ENCODE data around the gene NLK. TPM values are rescaled to one million over a fixed set of nuclear protein-coding genes. Genes with fewer than 3 reads are reported as not detected.
"Not testable (repeated sequence)": the region's sequence is repeated elsewhere in the genome, so short reads cannot be mapped to it uniquely, and the experiment has no call there.

NLK gene
- total and polyA plus RNA-seq, 2 donors (not counting 1 experiment from before 2014, with no cell fraction given): 14.4 to 16.1 TPM

- H3K4me2 ChIP-seq (ENCODE audit: extremely low read depth, insufficient read depth, low read length); H3K4me3 ChIP-seq (replicated peaks in 1 of 4; ENCODE audit: control extremely low read depth in 1 of 4, insufficient read depth in 1 of 4, low read depth in 3 of 4, low read length in 4 of 4); H3K27me3 ChIP-seq (ENCODE audit: control insufficient read depth, insufficient read depth, low read length); H4K20me1 ChIP-seq (ENCODE audit: control insufficient read depth, extremely low read depth, insufficient read depth, low read length); H3K79me2 ChIP-seq (ENCODE audit: control insufficient read depth, insufficient read depth, low read length); H3K4me1 ChIP-seq (ENCODE audit: control insufficient read depth, extremely low read depth, insufficient read depth, low read length); DNase-seq (ENCODE audit: low read depth in 2 of 2); H3K36me3 ChIP-seq (ENCODE audit: control insufficient read depth, insufficient read depth, low read length); H2AFZ ChIP-seq (ENCODE audit: low read length); H3K9me3 ChIP-seq (ENCODE audit: control insufficient read depth, insufficient read depth, low read depth, low read length); H3K9ac ChIP-seq (ENCODE audit: insufficient read depth, low read length); H3K27ac ChIP-seq (ENCODE audit: insufficient read depth, low read length): not testable (repeated sequence)
Observed at GRCh38 chr17:28235066-28235700, 192.7 kb downstream of the NLK start.

GRCh38 chr17:28236033-28236653, 193.7 kb downstream of the NLK start:
- H3K9me3 ChIP-seq (ENCODE audit: control insufficient read depth, insufficient read depth, low read depth, low read length); H3K36me3 ChIP-seq (ENCODE audit: control insufficient read depth, insufficient read depth, low read length); H3K27ac ChIP-seq (ENCODE audit: insufficient read depth, low read length); H3K4me2 ChIP-seq (ENCODE audit: extremely low read depth, insufficient read depth, low read length); H2AFZ ChIP-seq (ENCODE audit: low read length); H3K4me1 ChIP-seq (ENCODE audit: control insufficient read depth, extremely low read depth, insufficient read depth, low read length); DNase-seq (ENCODE audit: low read depth in 2 of 2); H3K79me2 ChIP-seq (ENCODE audit: control insufficient read depth, insufficient read depth, low read length); H3K4me3 ChIP-seq (replicated peaks in 1 of 4; ENCODE audit: control extremely low read depth in 1 of 4, insufficient read depth in 1 of 4, low read depth in 3 of 4, low read length in 4 of 4); H3K9ac ChIP-seq (ENCODE audit: insufficient read depth, low read length); H4K20me1 ChIP-seq (ENCODE audit: control insufficient read depth, extremely low read depth, insufficient read depth, low read length); H3K27me3 ChIP-seq (ENCODE audit: control insufficient read depth, insufficient read depth, low read length): not testable (repeated sequence)

GRCh38 chr17:28238547-28239270, 196.2 kb downstream of the NLK start:
- not testable (repeated sequence) for H3K4me2 ChIP-seq (ENCODE audit: extremely low read depth, insufficient read depth, low read length); H3K27me3 ChIP-seq (ENCODE audit: control insufficient read depth, insufficient read depth, low read length); H3K36me3 ChIP-seq (ENCODE audit: control insufficient read depth, insufficient read depth, low read length); H2AFZ ChIP-seq (ENCODE audit: low read length); H3K9me3 ChIP-seq (ENCODE audit: control insufficient read depth, insufficient read depth, low read depth, low read length); H3K9ac ChIP-seq (ENCODE audit: insufficient read depth, low read length); DNase-seq (ENCODE audit: low read depth in 2 of 2); H3K79me2 ChIP-seq (ENCODE audit: control insufficient read depth, insufficient read depth, low read length); H3K4me3 ChIP-seq (replicated peaks in 1 of 4; ENCODE audit: control extremely low read depth in 1 of 4, insufficient read depth in 1 of 4, low read depth in 3 of 4, low read length in 4 of 4); H3K27ac ChIP-seq (ENCODE audit: insufficient read depth, low read length); H3K4me1 ChIP-seq (ENCODE audit: control insufficient read depth, extremely low read depth, insufficient read depth, low read length); H4K20me1 ChIP-seq (ENCODE audit: control insufficient read depth, extremely low read depth, insufficient read depth, low read length)

- Histone ChIP-seq H3K27ac (ENCODE audit: insufficient read depth, low read length) (no peak overlapping the region), H3K36me3 (ENCODE audit: control insufficient read depth, insufficient read depth, low read length) (no peaks in the 10 kb centered on the region), H3K27me3 (ENCODE audit: control insufficient read depth, insufficient read depth, low read length) (peaks cover 5% of the 10 kb centered on the region), H3K9ac (ENCODE audit: insufficient read depth, low read length) (no peak overlapping the region), H3K4me2 (ENCODE audit: extremely low read depth, insufficient read depth, low read length) (no peak overlapping the region), H2AFZ (ENCODE audit: low read length) (no peak overlapping the region), H3K4me1 (ENCODE audit: control insufficient read depth, extremely low read depth, insufficient read depth, low read length) (no peaks in the 10 kb centered on the region), H3K9me3 (ENCODE audit: control insufficient read depth, insufficient read depth, low read depth, low read length) (no peaks in the 10 kb centered on the region), H3K79me2 (ENCODE audit: control insufficient read depth, insufficient read depth, low read length) (no peaks in the 10 kb centered on the region), H4K20me1 (ENCODE audit: control insufficient read depth, extremely low read depth, insufficient read depth, low read length) (no peaks in the 10 kb centered on the region), H3K4me3 (replicated peaks in 1 of 4; ENCODE audit: control extremely low read depth in 1 of 4, insufficient read depth in 1 of 4, low read depth in 3 of 4, low read length in 4 of 4) (no peak overlapping the region)
- TF ChIP-seq CTCF (conservative IDR thresholded peaks at IDR 0.05 in 1 of 2, IDR thresholded peaks at IDR 0.05 in 1 of 2; ENCODE audit: low read depth in 1 of 2, low read length in 2 of 2) (no peak), EZH2 (IDR thresholded peaks at IDR 0.05; ENCODE audit: low read length, missing control alignments) (no peak)
- DNase-seq (ENCODE audit: low read depth in 2 of 2): no peak
Observed at GRCh38 chr17:28239271-28239624, 196.8 kb downstream of the NLK start.

Measured in fibroblast of lung (primary cell).